Tibial nerve (tissue), 3 donors: Measurements from ENCODE around the gene SLAMF1.

Experiments
- EP300 ChIP-seq, 2 donors: sonication (generic); formaldehyde crosslinking; IDR thresholded peaks; one replicate each; pipeline ENCODE4 v1.6.1; 2017; ENCODE audit warnings: antibody characterized with exemption in 2 of 2, mild to moderate bottlenecking in 1 of 2
- POLR2A ChIP-seq, 2 donors: fragments of 450-650 bp; IDR thresholded peaks; one replicate each; pipeline ENCODE4 v1.6.1; 2017; ENCODE audit warnings: antibody characterized with exemption in 2 of 2, mild to moderate bottlenecking in 2 of 2, moderate library complexity in 2 of 2

- TF ChIP-seq EP300 (IDR thresholded peaks at IDR 0.05) (no peak), POLR2A (IDR thresholded peaks at IDR 0.05) (no peak)
Measured at GRCh38 chr1:160651433-160652064, 4.7 kb upstream of the SLAMF1 start.
